ENCODE results near the gene AKTIP. TPM values are rescaled to one million over a fixed set of nuclear protein-coding genes. Genes with fewer than 3 reads are reported as not detected.

AKTIP gene
- total RNA-seq, 2 experiments from 2014 or later: 24.4 to 24.7 TPM

- ChIA-PET POLR2A (no interaction called here), CTCF (interaction anchor here (1.0 kb wide), 1 partner anchor 452 kb away, joined by 3 read pairs; the partner anchor contains the start of gene CHD9)
- Mint-ChIP-seq H3K36me3 (ENCODE audit: low read depth) (no peaks in the 10 kb centered on the region), H3K27me3 (no peaks in the 10 kb centered on the region), H3K9me3 (no peaks in the 10 kb centered on the region), H3K27ac (no peak overlapping the region), H3K4me3 (no peak overlapping the region), H3K4me1 (ENCODE audit: low read depth) (peaks cover 36% of the 10 kb centered on the region)
- DNase-seq (no peak), ATAC-seq (no peak)
- no peak for TF ChIP-seq CTCF (IDR thresholded peaks at IDR 0.05)
- intact Hi-C loops (cut with micrococcal nuclease): loop anchor here (10.0 kb wide), 1 partner anchor 451 kb away; the partner anchor contains the start of genes CHD9 and CHD9NB
Observed at GRCh38 chr16:53506254-53506653, 3.2 kb upstream of the AKTIP start.

- ChIA-PET CTCF (interaction anchor here (0.8 to 1.7 kb wide), 5 partner anchors 8 to 70 kb away, joined by 3 to 5 read pairs (median 5); partner anchors contain the start of gene RBL2), POLR2A (interaction anchor here (1.5 to 3.9 kb wide), 4 partner anchors 15 to 69 kb away, joined by 4 to 24 read pairs (median 5); partner anchors contain the start of gene RBL2)
- Mint-ChIP-seq H3K36me3 (ENCODE audit: low read depth) (peaks cover 5% of the 10 kb centered on the region), H3K4me3 (peak overlapping the region; percentile 95), H3K9me3 (no peaks in the 10 kb centered on the region), H3K27ac (peak overlapping the region; percentile 88), H3K4me1 (ENCODE audit: low read depth) (peaks cover 36% of the 10 kb centered on the region), H3K27me3 (no peaks in the 10 kb centered on the region)
- intact Hi-C loops (cut with micrococcal nuclease): loop anchor here (5.0 to 10.0 kb wide), 2 partner anchors 47 to 450 kb away; partner anchors contain the start of genes CHD9 and CHD9NB
- TF ChIP-seq CTCF (IDR thresholded peaks at IDR 0.05): no peak
- DNase-seq (peak; percentile 50), ATAC-seq (no peak)
Observed at GRCh38 chr16:53504665-53505064, 1.7 kb upstream of the AKTIP start.

- Mint-ChIP-seq H3K4me1 (ENCODE audit: low read depth) (peaks cover 39% of the 10 kb centered on the region), H3K27ac (peak overlapping the region; percentile 88), H3K4me3 (peak overlapping the region; percentile 95), H3K9me3 (no peaks in the 10 kb centered on the region), H3K27me3 (no peaks in the 10 kb centered on the region), H3K36me3 (ENCODE audit: low read depth) (peaks cover 8% of the 10 kb centered on the region)
- no peak for TF ChIP-seq CTCF (IDR thresholded peaks at IDR 0.05)
- DNase-seq (peak; percentile 36), ATAC-seq (no peak)
- intact Hi-C loops (cut with micrococcal nuclease): loop anchor here (2.0 to 10.0 kb wide), 3 partner anchors 47 to 449 kb away; partner anchors contain the start of genes CHD9, CHD9NB and RBL2
- ChIA-PET POLR2A (interaction anchor here (0.9 to 3.9 kb wide), 8 partner anchors 10 to 131 kb away, joined by 3 to 24 read pairs (median 4); partner anchors contain the start of gene RBL2), CTCF (interaction anchor here (0.8 to 1.8 kb wide), 6 partner anchors 9 to 70 kb away, joined by 3 to 5 read pairs (median 5); partner anchors contain the start of gene RBL2)
Observed at GRCh38 chr16:53503991-53504663, 1.1 kb upstream of the AKTIP start.

- Mint-ChIP-seq H3K4me1 (ENCODE audit: low read depth) (peaks cover 46% of the 10 kb centered on the region), H3K27me3 (no peaks in the 10 kb centered on the region), H3K36me3 (ENCODE audit: low read depth) (peaks cover 14% of the 10 kb centered on the region), H3K27ac (peak overlapping the region; percentile 88), H3K4me3 (peak overlapping the region; percentile 95), H3K9me3 (no peaks in the 10 kb centered on the region)
- ATAC-seq: peak; percentile 92
- ChIA-PET POLR2A (interaction anchor here (0.9 to 3.9 kb wide), 9 partner anchors 10 to 131 kb away, joined by 3 to 24 read pairs (median 4); partner anchors contain the start of gene RBL2), CTCF (interaction anchor here (1.1 to 1.8 kb wide), 8 partner anchors 10 to 69 kb away, joined by 3 to 5 read pairs (median 5); partner anchors contain the start of gene RBL2)
- TF ChIP-seq CTCF (IDR thresholded peaks at IDR 0.05): no peak
- peak; percentile 100 for DNase-seq
- intact Hi-C loops (cut with micrococcal nuclease): loop anchor here (2.0 to 10.0 kb wide), 3 partner anchors 46 to 449 kb away; partner anchors contain the start of genes CHD9, CHD9NB and RBL2
Observed at GRCh38 chr16:53503270-53503923, 388 bp upstream of the AKTIP start.
